Fibroblast of lung (primary cell): Measurements from ENCODE around the gene GPR82.

ENCODE experiments used
- CTCF ChIP-seq, 2 donors: IDR thresholded peaks in 1 of 2; conservative IDR thresholded peaks in 1 of 2; 1 replicate in 1 of 2; 2 replicates in 1 of 2; pipeline ENCODE4 v1.5.1; 2011 to 2012; ENCODE audit warnings: low read length in 2 of 2, control low read depth in 1 of 2, inconsistent platforms in 1 of 2, low read depth in 1 of 2, mild to moderate bottlenecking in 1 of 2
- EZH2 ChIP-seq: IDR thresholded peaks from 2 replicates; pipeline ENCODE4 v1.5.1; 2012; ENCODE audit warnings: low read length, control low read depth, mild to moderate bottlenecking; ENCODE audit errors: missing control alignments

- TF ChIP-seq CTCF (conservative IDR thresholded peaks at IDR 0.05 in 1 of 2, IDR thresholded peaks at IDR 0.05 in 1 of 2; ENCODE audit: low read depth in 1 of 2, low read length in 2 of 2) (no peak), EZH2 (no peak)
Measured at GRCh38 chrX:41720125-41720779, 3.7 kb upstream of the GPR82 start.
